SH-SY5Y (cell line): ENCODE measurements around the gene ERGIC1.

Source experiments
- GATA2 ChIP-seq: IDR thresholded peaks from 2 replicates; pipeline ENCODE4 v1.6.1; 2011; ENCODE audit warnings: mild to moderate bottlenecking, low read depth, low read length
- GATA3 ChIP-seq: IDR thresholded peaks from 2 replicates; pipeline ENCODE4 v1.6.1; 2011; ENCODE audit warnings: low read depth, mild to moderate bottlenecking, low read length, moderate library complexity

GRCh38 chr5:172828911-172829431, 5.1 kb upstream of the ERGIC1 start:
- TF ChIP-seq GATA3 (no peak), GATA2 (no peak)
